Activated T-helper 17 cell treated with anti-CD3 and anti-CD28 coated beads, Interleukin-2, amount 50 U/mL, for 72 hours (primary cell): ENCODE data around the gene COL5A3. TPM values are rescaled to one million over a fixed set of nuclear protein-coding genes. Genes with fewer than 3 reads are reported as not detected.
"Not testable (repeated sequence)": the region's sequence is repeated elsewhere in the genome, so short reads cannot be mapped to it uniquely, and the experiment has no call there.

ENCODE experiments used
- ATAC-seq: fragments of 150-1000 bp; cut with Tn5 transposase; replicated peaks from 2 replicates; pipeline ENCODE4 v1.10.0; 2021; ENCODE audit warnings: mild to moderate bottlenecking, moderate library complexity
- H3K27ac Mint-ChIP-seq: one replicate; pipeline ENCODE4 v1.8.0; 2022; ENCODE audit warnings: mixed read lengths
- H3K27me3 Mint-ChIP-seq: one replicate; pipeline ENCODE4 v1.8.0; 2022; ENCODE audit warnings: mixed read lengths
- H3K36me3 Mint-ChIP-seq: one replicate; pipeline ENCODE4 v1.8.0; 2022; ENCODE audit warnings: low read depth, mild to moderate bottlenecking, mixed read lengths
- H3K4me1 Mint-ChIP-seq: one replicate; pipeline ENCODE4 v1.8.0; 2022; ENCODE audit warnings: mixed read lengths
- H3K4me3 Mint-ChIP-seq: one replicate; pipeline ENCODE4 v1.8.0; 2022; ENCODE audit warnings: mild to moderate bottlenecking, mixed read lengths
- H3K9me3 Mint-ChIP-seq: one replicate; pipeline ENCODE4 v1.8.0; 2022; ENCODE audit warnings: mixed read lengths
- total RNA-seq, 2 donors: library from RNA; stranded (reverse); gene quantifications; one replicate each; pipeline ENCODE4 v1.2.3, GENCODE V29; 2022

Gene COL5A3
- total RNA-seq: 10 to 100 TPM in 1 of 2 donors, 1 to 10 TPM in 1; 6.1 to 32.1 TPM

DNA sequence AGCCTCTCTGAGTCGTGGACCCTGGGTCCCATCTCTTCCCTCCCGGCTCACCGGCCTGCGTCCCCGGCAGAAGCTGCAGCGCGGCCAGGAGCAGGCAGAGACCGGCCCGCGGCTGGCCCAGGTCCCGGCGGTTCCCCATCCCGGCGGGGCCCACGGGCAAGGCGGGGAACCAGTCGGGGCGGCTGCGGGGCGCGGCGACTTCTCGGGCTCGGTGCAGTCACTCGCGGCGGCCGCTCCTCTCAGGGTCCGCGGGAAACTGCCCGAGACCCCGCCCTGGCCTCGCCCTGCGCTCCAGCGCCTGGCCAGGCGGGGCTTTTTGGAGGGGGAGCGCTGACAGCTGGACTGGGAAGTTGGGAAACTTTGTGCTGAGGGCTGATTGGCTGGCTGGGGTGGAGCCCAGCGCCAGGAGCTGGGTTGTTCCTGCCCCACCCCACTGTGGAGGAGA lies at the start of gene COL5A3:
Gene COL5A3 (minus strand): TSS at position 258 of the 445 bp plus-strand sequence. CDS start 119 bp downstream, at position 139.
- no peak for ATAC-seq
- Mint-ChIP-seq H3K27me3 (peaks cover 22% of the 10 kb centered on the region), H3K27ac (no peak within 1 kb of the TSS), H3K4me3 (peak within 1 kb of the TSS; percentile 70), H3K9me3 (no peaks in the 10 kb centered on the region), H3K4me1 (peaks cover 39% of the 10 kb centered on the region), H3K36me3 (peaks cover 12% of the 10 kb centered on the region)

GRCh38 chr19:10052602-10053360 lies 42.5 kb upstream of the COL5A3 start:
- no peak overlapping the region for H3K27ac Mint-ChIP-seq
- no peaks in the 10 kb centered on the region for H3K9me3 Mint-ChIP-seq
- no peaks in the 10 kb centered on the region for H3K27me3 Mint-ChIP-seq
- H3K36me3 Mint-ChIP-seq: no peaks in the 10 kb centered on the region
- ATAC-seq: no peak
- H3K4me1 Mint-ChIP-seq: no peaks in the 10 kb centered on the region
- H3K4me3 Mint-ChIP-seq: no peak overlapping the region

DNA sequence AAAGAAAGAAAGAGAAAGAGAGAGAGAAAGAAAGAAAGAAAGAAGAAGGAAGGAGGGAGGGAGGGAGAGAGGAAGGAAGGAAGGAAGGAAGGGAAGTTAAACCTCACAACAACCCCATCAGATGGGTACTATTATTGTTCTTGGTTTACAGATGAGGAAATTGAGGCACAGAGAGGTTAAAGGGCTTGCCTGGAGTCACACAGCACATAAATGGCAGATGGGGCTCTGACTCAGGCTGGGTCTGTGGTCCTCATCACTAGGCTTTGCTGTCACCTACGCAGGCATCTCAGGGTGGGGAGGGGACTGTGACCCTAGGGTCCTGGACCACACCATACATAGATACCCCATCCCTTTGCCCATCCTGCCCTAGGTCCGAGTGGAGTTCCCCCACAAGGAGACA lies 39.3 kb upstream of the COL5A3 start:
- ATAC-seq: no peak
- H3K36me3 Mint-ChIP-seq: no peaks in the 10 kb centered on the region
- peaks cover 7% of the 10 kb centered on the region for H3K27me3 Mint-ChIP-seq
- H3K27ac Mint-ChIP-seq: no peak overlapping the region
- H3K9me3 Mint-ChIP-seq: no peaks in the 10 kb centered on the region
- no peak overlapping the region for H3K4me3 Mint-ChIP-seq
- H3K4me1 Mint-ChIP-seq: no peaks in the 10 kb centered on the region

DNA sequence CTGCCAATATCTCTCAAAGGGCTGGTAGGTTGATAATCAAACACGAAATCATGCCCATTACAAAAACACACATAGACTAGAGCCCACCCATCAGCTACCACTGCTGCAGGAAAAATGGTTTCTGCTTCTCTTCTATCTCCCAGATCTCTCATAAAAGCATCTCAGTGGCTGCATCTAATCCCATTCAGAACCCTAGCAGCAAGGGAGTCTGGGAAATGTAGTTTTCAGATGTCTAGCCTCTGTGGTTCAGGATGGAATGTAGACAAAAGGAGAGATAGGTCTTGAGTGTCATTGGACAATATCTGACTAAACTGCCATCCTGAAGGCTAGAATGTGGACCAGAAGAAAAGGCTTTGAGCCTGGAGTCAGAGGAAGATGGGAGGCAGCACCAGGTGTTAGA lies 35.1 kb upstream of the COL5A3 start:
- Mint-ChIP-seq H3K4me1 (no peaks in the 10 kb centered on the region), H3K4me3 (no peak overlapping the region), H3K27ac (no peak overlapping the region), H3K9me3 (no peaks in the 10 kb centered on the region), H3K27me3 (peaks cover 30% of the 10 kb centered on the region), H3K36me3 (no peaks in the 10 kb centered on the region)
- ATAC-seq: no peak

GRCh38 chr19:10044390-10044789 lies 34.1 kb upstream of the COL5A3 start:
- Mint-ChIP-seq H3K36me3 (no peaks in the 10 kb centered on the region), H3K27me3 (peaks cover 30% of the 10 kb centered on the region), H3K9me3 (no peaks in the 10 kb centered on the region), H3K4me3 (no peak overlapping the region), H3K4me1 (no peaks in the 10 kb centered on the region), H3K27ac (no peak overlapping the region)
- ATAC-seq: peak; percentile 56

- Mint-ChIP-seq H3K27me3 (peaks cover 39% of the 10 kb centered on the region), H3K36me3 (no peaks in the 10 kb centered on the region), H3K4me1 (no peaks in the 10 kb centered on the region), H3K27ac (no peak overlapping the region), H3K9me3 (no peaks in the 10 kb centered on the region), H3K4me3 (no peak overlapping the region)
- no peak for ATAC-seq
Measured at GRCh38 chr19:10043286-10043927, 33.1 kb upstream of the COL5A3 start.

DNA sequence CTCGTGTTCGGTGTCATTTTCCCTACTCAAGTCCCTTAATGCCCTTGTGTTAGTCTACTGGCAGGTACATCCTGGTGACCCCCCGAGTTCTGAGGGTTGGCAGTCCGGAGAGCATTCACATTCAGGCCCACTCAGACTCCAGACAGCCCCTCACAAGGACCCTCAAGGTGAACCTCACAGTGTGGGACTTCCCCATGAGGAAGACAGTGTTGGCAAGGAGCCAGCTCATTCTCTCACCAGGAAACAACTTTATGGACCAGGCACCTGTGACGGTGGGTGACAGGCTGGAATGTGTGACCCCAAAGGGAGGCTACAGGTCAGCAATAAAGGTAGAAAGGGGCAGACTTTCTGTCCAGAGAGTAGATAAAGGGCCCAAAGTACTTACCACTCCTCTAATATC lies 27.5 kb upstream of the COL5A3 start:
- Mint-ChIP-seq H3K27ac (no peak overlapping the region), H3K36me3 (no peaks in the 10 kb centered on the region), H3K4me3 (no peak overlapping the region), H3K4me1 (no peaks in the 10 kb centered on the region), H3K27me3 (peaks cover 32% of the 10 kb centered on the region), H3K9me3 (no peaks in the 10 kb centered on the region)
- ATAC-seq: no peak

- H3K27me3 Mint-ChIP-seq: peaks cover 35% of the 10 kb centered on the region
- no peak overlapping the region for H3K27ac Mint-ChIP-seq
- H3K9me3 Mint-ChIP-seq: no peaks in the 10 kb centered on the region
- no peak for ATAC-seq
- H3K4me3 Mint-ChIP-seq: no peak overlapping the region
- no peaks in the 10 kb centered on the region for H3K36me3 Mint-ChIP-seq
- peaks cover 1% of the 10 kb centered on the region for H3K4me1 Mint-ChIP-seq
Measured at GRCh38 chr19:10037367-10037766, 27.1 kb upstream of the COL5A3 start.

DNA sequence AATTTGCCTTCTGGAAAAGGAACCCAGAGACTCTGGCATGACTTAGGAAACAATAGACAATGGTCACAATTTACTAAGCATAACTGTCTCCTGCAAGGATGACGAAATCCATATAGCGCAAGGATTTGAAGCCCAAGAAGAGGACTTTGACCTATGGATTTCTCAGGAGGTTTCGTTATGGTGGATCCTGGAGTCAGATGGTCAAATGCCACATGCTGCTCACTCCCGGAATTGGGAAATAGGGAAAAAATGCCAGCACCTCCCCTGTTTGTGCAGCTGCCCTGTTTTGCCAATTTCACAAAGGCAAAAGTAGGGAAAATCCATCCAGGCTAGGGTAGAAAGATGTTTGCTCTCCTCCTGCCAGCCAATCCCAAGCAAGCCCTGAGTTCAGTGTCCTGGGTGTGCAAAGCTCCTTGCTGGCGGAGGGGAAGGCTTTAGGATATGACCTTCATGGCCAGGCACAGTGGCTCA lies 26.3 kb upstream of the COL5A3 start:
- Mint-ChIP-seq H3K9me3 (no peaks in the 10 kb centered on the region), H3K4me3 (no peak overlapping the region), H3K36me3 (no peaks in the 10 kb centered on the region), H3K27me3 (peaks cover 33% of the 10 kb centered on the region), H3K4me1 (peaks cover 5% of the 10 kb centered on the region), H3K27ac (no peak overlapping the region)
- no peak for ATAC-seq

GRCh38 chr19:10033614-10034013 lies 23.3 kb upstream of the COL5A3 start:
- H3K36me3 Mint-ChIP-seq: no peaks in the 10 kb centered on the region
- ATAC-seq: no peak

DNA sequence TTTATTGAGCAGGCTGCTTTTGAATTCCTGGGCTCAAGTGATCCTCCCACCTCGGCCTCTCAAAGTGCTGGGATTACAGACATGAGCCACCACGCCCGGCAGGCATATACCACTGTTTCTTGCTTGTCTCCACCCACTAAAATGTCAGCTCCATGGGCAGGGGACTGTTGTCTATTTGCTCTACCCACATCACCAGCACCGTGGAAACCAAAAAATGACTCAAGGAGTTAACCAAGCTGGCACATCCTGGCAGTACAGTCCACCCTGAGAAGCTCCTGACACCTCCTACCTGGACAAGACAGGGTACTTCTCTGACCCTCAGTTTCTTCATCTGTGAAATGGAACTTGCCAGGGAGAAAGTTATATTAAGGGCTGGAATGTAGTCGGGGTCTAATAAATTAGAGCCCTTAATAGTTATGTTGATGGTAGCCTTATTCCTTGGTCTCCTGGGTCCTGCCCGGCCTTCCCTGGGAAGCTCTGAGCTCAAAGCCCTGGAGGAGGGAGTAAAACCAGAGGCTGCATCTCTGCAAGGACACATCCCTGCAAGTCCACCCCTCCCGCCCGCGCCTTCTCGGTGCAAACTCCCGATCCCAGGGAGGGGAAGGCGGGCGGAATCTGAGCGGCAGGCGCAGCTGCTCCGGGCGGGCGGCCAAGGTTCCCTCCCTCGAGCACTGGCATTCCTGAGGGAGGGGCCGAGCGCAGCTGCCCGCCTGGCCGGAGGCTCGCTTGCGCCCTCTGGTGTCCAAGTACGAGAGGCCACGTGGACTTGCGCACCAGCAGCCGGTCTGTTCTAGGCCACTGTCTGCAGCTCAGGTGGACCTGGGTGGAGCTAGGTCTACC lies 17.1 kb upstream of the COL5A3 start:
- Mint-ChIP-seq H3K27ac (peak overlapping the region; percentile 12), H3K36me3 (no peaks in the 10 kb centered on the region), H3K4me1 (peaks cover 4% of the 10 kb centered on the region), H3K27me3 (peaks cover 6% of the 10 kb centered on the region), H3K4me3 (peak overlapping the region; percentile 44), H3K9me3 (no peaks in the 10 kb centered on the region)
- peak; percentile 96 for ATAC-seq

More at GRCh38 chr19:10033614-10034013, 23.3 kb upstream of the COL5A3 start:
- Mint-ChIP-seq H3K27me3 (peaks cover 19% of the 10 kb centered on the region), H3K4me1 (peaks cover 5% of the 10 kb centered on the region), H3K9me3 (no peaks in the 10 kb centered on the region), H3K27ac (no peak overlapping the region), H3K4me3 (no peak overlapping the region)

DNA sequence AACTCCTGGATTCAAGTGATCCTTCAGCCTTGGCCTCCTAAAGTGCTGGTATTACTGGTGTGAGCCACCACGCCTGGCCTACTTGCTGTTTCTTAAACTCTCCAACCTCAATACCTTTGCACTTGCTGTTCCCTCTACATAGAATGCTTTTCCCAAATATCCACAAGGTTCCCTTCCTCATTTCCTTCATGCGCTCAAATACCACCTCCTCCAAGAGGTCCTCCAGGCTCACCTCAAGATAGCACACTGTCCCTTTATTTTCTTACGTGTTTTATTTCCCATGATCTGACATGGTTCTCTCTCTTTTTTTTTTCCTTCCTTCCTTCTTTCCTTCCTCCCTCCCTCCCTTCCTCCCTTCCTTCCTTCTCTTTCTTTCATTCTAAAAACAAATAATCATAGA lies 16.4 kb upstream of the COL5A3 start:
- Mint-ChIP-seq H3K36me3 (no peaks in the 10 kb centered on the region), H3K9me3 (no peaks in the 10 kb centered on the region), H3K4me1 (peaks cover under 1% of the 10 kb centered on the region), H3K4me3 (peak overlapping the region; percentile 44), H3K27me3 (peaks cover 3% of the 10 kb centered on the region), H3K27ac (peak overlapping the region; percentile 12)
- ATAC-seq: no peak

DNA sequence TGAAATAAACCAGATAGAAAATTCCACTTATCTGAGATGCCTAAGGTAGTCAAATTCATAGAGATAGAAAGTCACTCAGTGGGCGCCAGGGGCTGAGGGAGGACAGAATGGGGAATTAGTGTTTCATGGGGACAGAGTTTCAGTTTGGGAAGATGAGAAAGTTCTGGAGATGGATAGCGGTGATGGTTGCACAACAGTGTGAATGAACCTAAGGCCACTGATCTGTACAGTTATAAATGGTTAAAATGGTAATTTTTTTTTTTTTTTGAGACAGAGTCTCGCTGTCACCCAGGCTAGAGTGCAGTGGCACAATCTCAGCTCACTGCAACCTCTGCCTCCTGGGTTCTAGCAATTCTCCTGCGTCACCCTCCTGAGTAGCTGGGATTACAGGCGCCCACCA lies 12.8 kb upstream of the COL5A3 start:
- H3K4me1 Mint-ChIP-seq, H3K36me3 Mint-ChIP-seq, H3K9me3 Mint-ChIP-seq, H3K27ac Mint-ChIP-seq, H3K27me3 Mint-ChIP-seq, ATAC-seq, H3K4me3 Mint-ChIP-seq: not testable (repeated sequence)

- no peaks in the 10 kb centered on the region for H3K36me3 Mint-ChIP-seq
- no peak for ATAC-seq
- no peak overlapping the region for H3K4me3 Mint-ChIP-seq
- H3K27ac Mint-ChIP-seq: peak overlapping the region; percentile 41
- no peaks in the 10 kb centered on the region for H3K9me3 Mint-ChIP-seq
- H3K27me3 Mint-ChIP-seq: peaks cover 3% of the 10 kb centered on the region
- H3K4me1 Mint-ChIP-seq: peaks cover 10% of the 10 kb centered on the region
Measured at GRCh38 chr19:10021863-10022262, 11.6 kb upstream of the COL5A3 start.
